Measurements from ENCODE around the gene MATN4.

DNA sequence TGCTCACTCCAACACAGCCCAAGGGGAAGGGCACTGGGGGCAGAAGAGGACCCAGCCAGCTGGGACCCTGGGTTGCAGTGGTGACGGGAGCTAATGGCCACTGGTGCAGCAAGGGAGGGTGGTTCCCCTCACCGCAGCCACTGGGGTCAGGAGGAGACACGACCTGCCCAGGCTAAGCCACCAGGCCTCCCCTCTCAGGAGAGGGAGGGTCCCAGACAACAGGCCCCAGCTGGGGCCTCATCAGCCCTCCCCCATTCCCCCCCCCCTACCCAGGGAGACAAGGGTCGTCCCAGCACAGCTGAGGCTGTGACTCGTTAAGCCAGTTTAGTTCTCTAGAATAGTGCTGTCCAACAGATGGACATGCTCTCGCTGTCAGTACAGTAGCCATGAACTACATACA is 17.3 kb upstream of the MATN4 start:
- TF ChIP-seq CTCF (IDR thresholded peaks at IDR 0.05) (no peak), EP300 (IDR thresholded peaks at IDR 0.05; ENCODE audit: low read depth) (no peak), POLR2AphosphoS5 (IDR thresholded peaks at IDR 0.05) (no peak), POLR2A (IDR thresholded peaks at IDR 0.05) (no peak)

All from transverse colon (tissue), 4 donors.